Cardiac fibroblast (primary cell): ENCODE results near the gene LHFPL2.

Experiments
- DNase-seq, 2 donors: peaks; one replicate each; pipeline versions ENCODE4 v3.0.0 to v3.0.0-alpha.2; 2010; ENCODE audit warnings: low read depth in 2 of 2
- H3K4me3 ChIP-seq, 2 donors: replicated peaks in 1 of 2; 1 replicate in 1 of 2; 2 replicates in 1 of 2; pipeline ENCODE4 v1.5.1; 2011; ENCODE audit warnings: low read depth in 2 of 2, low read length in 2 of 2, mild to moderate bottlenecking in 2 of 2, moderate library complexity in 1 of 2
- TF ChIP-seq, protein P1 (sequence below): IDR thresholded peaks from one replicate; pipeline ENCODE4 v1.5.1; 2011; ENCODE audit warnings: low read depth, mild to moderate bottlenecking, low read length, inconsistent platforms

Gene LHFPL2

DNA sequence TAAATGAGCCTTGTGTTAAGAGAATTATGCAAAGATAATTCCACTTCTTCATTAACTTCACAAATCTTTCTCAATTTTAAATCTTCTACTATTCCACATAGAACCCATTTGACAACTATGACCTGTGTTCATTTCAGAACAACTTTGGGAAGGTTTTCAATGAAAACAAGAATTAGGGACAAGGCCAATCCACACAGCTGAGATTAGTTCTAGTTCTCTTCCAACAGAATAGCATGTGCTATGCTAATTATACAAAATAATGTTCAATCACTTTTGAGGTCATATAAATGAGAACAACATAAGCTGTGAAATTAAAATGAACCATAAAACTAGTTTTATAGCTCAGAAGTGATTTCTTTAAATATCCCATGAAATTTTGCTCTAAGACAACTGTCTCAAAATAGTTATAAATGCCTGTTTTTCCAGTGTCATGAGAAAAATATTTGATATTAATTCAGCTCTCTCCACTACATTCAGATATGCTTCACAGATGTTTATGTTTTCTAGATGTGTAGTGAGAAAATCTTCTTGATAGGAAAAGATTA lies 7.2 kb upstream of the LHFPL2 start:
- TF ChIP-seq, protein P1, sequence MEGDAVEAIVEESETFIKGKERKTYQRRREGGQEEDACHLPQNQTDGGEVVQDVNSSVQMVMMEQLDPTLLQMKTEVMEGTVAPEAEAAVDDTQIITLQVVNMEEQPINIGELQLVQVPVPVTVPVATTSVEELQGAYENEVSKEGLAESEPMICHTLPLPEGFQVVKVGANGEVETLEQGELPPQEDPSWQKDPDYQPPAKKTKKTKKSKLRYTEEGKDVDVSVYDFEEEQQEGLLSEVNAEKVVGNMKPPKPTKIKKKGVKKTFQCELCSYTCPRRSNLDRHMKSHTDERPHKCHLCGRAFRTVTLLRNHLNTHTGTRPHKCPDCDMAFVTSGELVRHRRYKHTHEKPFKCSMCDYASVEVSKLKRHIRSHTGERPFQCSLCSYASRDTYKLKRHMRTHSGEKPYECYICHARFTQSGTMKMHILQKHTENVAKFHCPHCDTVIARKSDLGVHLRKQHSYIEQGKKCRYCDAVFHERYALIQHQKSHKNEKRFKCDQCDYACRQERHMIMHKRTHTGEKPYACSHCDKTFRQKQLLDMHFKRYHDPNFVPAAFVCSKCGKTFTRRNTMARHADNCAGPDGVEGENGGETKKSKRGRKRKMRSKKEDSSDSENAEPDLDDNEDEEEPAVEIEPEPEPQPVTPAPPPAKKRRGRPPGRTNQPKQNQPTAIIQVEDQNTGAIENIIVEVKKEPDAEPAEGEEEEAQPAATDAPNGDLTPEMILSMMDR: no peak
- H3K4me3 ChIP-seq: no peak overlapping the region
- no peak for DNase-seq

DNA sequence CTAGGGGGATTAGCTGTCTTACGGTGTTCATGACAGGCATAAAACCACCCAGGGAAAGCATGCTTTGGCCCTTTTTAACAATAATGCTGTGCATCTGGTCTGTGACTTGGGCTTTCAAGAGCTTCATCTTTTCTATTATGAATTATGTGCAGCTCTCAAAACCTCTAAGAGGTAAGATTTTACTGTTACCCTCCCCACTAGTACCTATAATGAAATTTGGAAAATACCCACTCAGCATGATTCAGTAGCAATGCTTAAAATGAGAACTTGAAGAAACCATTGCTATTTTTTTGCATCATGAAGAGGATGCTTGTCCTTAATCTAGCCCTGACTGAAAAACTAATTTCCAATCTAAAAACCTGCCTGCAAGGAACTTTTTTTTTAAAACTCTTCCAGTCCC lies 5.8 kb upstream of the LHFPL2 start:
- no peak for DNase-seq
- no peak overlapping the region for H3K4me3 ChIP-seq
- TF ChIP-seq, protein P1: no peak

DNA sequence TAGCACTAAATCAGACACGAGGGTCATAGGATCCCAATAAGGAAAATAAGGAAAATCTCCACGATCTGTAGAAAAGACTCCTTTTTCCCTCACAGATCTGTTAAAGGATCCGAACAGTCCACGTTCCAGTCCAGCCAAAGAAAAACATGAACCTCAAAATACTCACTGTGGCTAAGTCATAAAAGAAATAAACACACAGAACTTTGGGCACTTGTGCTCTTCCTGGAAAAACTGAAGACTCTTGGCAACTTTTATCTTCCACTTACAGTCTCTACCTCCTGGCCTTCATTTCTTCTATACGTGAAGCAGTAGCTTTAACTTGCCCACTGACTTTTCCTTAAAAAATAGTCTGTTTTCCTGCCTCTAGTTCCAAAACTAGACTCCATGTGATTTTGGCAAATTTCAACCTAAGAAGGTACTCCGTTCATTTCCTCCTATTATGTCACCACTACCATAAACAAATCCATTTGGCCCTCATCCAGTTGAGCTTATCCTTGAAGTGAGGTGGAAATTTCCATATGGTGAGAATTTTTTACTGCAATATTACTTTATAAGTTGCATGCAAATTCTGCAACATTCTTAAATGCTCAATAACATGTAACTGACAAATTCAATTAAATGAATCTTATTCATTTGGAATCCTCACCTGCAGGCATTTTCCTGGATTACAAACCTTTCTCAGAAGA lies 5.3 kb upstream of the LHFPL2 start:
- H3K4me3 ChIP-seq: no peak overlapping the region
- DNase-seq: no peak
- TF ChIP-seq, protein P1: no peak

DNA sequence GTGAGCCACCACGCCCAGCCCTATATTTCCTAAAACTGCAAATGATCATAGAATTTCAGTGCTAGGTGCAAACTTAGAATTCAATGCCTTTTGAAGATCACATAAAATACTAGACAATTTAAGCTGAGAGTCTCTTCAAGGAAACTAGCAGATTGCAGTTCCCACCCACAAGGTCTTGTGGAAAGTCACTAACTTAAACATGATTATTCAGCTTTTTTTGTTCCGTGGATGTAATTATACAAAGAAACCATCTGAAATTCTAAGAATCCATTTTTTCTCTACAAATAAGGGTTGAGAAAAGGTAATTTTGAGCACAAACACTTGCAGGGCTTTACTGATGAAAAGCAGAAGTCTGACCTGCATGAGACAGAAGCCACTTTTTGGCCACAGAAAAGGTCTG lies 4.5 kb upstream of the LHFPL2 start:
- TF ChIP-seq, protein P1: no peak
- DNase-seq: no peak
- no peak overlapping the region for H3K4me3 ChIP-seq

DNA sequence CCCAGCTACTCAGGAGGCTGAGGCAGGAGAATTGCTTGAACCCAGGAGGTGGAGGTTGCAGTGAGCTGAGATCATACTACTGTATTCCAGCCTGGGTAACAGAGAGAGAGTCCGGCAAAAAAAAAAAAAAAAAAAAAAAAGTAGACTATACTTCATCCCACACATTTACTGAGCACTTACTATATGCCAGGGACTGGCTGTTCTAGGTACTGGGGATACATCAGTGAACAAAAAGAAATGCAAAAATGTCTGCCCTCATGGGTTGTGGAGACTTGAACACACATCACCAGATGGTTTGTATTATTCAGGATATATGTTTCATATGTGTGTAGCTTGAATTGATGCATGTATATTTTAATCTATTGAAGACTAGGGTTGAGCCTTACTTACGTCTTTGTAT lies 2.9 kb upstream of the LHFPL2 start:
- DNase-seq: no peak
- TF ChIP-seq, protein P1: no peak
- H3K4me3 ChIP-seq: no peak overlapping the region

DNA sequence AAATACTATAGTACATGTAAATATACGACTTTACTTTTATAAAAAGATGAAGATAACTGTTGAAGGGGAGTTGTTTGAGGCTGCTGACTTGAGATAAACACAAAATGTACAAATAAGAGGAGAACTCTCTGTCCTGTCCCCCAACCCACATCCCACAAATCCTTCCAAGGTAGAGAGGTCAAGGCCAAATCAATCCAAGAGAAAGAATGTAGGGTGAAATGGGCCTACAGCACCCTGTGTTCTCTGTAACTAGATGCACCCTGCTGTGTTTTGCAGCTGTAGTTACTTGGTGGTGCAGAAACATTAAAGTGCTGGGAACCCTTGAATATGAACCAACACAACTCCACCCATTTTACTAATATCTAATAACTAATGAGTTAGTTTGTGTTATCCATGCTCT lies 2.0 kb upstream of the LHFPL2 start:
- TF ChIP-seq, protein P1: no peak

DNA sequence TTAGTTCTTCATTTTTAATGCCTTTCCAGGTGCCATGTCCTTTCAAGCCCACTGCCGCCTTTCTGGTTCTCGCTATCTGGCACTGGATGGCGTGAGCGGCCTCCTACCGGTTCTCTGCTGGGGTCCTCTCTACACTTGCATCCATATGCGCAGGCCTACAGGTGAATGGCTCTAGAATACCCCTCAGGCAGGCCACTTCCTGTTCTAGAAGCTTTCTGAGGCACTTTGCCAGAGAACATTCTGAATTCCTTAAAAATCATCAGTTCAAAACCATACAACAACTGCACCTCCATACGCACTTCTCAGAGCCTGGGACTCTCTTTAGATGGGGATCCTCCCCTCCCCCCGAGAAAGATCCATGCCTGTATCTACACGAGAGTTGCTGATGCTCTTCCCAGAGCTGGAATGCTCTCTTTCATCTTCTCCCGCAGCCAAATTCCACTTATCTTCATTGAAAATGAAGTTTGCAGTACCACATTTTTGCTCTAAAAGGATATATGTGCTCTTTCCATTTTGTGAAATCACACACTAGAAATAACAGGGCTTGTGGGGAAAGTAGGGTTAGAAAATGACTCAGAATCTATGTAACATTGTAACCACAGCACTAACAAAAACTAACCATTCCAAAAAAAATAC lies 1.4 kb upstream of the LHFPL2 start:
- DNase-seq: peak; percentile 57 to 73
- TF ChIP-seq, protein P1: no peak
- no peak overlapping the region for H3K4me3 ChIP-seq

More for the DNA sequence above, 2.0 kb upstream of the LHFPL2 start:
- no peak overlapping the region for H3K4me3 ChIP-seq
- DNase-seq: no peak
